Panc1 (cell line): ENCODE measurements around the gene DLX3.

Experiments used
- CTCF ChIP-seq: fragments of 450-650 bp; IDR thresholded peaks from 2 replicates; pipeline ENCODE4 v1.5.1; 2017; ENCODE audit warnings: mild to moderate bottlenecking
- POLR2AphosphoS5 ChIP-seq: IDR thresholded peaks from 2 replicates; pipeline ENCODE4 v1.6.1; 2012; ENCODE audit warnings: mild to moderate bottlenecking, low read depth, low read length, moderate library complexity
- REST ChIP-seq, 2 experiments: IDR thresholded peaks; 2 replicates each; pipeline ENCODE4 v1.6.1; 2011 to 2012; ENCODE audit warnings: low read depth in 2 of 2, control low read depth in 1 of 2, low read length in 1 of 2, mild to moderate bottlenecking in 1 of 2, moderate library complexity in 1 of 2; ENCODE audit not compliant: insufficient read depth in 1 of 2
- SIN3A ChIP-seq: IDR thresholded peaks from 2 replicates; pipeline ENCODE4 v1.6.1; 2012; ENCODE audit warnings: low read depth, mild to moderate bottlenecking, low read length, moderate library complexity, borderline replicate concordance; ENCODE audit not compliant: insufficient read depth
- TCF7L2 ChIP-seq: IDR thresholded peaks from 2 replicates; pipeline ENCODE4 v1.6.1; 2011; ENCODE audit warnings: mild to moderate bottlenecking, low read depth, low read length, inconsistent platforms

- TF ChIP-seq CTCF (no peak), POLR2AphosphoS5 (no peak), SIN3A (no peak), TCF7L2 (no peak), REST (IDR thresholded peaks at IDR 0.05; ENCODE audit: insufficient read depth in 1 of 2, low read depth in 2 of 2, low read length in 1 of 2) (no peak)
These were observed 27.6 kb upstream of the DLX3 start for GRCh38 chr17:50022463-50023130.
